Skeletal muscle cell (primary cell): ENCODE data around the gene ASAP2.
A peak's percentile ranks its signal among the peaks of the same experiment; 100 is the strongest.

Experiments used
- DNase-seq: peaks from one replicate; pipeline ENCODE4 v3.0.0-alpha.2; 2010; ENCODE audit warnings: low read depth
- H3K4me3 ChIP-seq: 2 replicates; pipeline ENCODE4 v1.5.1; 2011; ENCODE audit warnings: low read depth, mild to moderate bottlenecking, control low read depth, low read length, moderate library complexity

ASAP2 gene

DNA sequence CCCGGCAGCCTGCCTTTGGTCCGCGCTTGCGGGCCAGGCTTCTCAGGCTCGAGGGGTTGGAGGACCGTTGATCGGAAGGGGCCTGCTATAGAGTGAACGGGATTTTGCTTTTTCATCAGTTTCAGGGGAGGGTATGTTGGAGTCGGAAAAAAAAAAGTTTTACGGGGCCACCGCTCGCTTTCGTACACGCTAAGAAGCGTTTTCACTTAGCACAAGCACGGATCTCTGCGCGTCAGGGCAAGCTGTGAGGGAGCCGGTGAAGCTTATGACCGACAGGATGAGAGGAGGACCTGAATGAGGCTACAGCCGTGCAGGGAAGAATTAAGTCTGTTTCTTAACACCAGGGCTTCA is 217.3 kb downstream of the ASAP2 start:
- H3K4me3 ChIP-seq = peak overlapping the region; percentile 83
- no peak for DNase-seq

DNA sequence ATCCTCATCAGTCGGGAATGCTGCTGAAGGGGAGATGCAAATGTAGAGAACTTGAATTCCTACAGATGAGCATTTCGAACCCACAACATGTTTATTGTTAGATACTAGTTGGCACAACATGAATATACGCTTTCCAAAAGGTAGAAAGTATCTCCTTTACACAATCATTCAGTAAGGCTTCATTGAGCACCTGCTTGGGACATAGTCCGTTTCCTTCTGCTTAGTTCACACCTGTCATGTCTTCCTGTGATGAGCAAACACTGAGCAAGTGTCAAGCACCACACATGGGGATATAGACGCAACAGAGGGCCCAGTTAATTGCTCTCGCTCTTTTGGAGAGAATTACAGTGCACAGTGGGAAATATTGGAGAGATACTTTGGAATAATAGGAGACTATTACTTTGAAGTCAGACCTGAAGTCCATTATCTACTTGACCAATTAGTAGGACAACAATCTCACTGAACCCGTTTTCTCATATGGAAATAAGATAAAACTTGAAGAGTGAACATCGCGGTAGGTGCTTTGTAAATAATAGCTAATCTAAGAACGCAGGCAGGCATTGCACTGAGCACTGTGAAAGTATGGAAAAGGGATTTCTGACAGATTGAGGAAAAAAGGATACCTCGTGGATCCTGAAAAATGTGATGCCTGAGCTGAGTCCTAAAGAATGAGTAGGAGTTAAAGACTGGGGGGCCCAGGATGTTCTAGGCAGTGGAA is 218.0 kb downstream of the ASAP2 start:
- no peak for DNase-seq
- peak overlapping the region; percentile 83 for H3K4me3 ChIP-seq

DNA sequence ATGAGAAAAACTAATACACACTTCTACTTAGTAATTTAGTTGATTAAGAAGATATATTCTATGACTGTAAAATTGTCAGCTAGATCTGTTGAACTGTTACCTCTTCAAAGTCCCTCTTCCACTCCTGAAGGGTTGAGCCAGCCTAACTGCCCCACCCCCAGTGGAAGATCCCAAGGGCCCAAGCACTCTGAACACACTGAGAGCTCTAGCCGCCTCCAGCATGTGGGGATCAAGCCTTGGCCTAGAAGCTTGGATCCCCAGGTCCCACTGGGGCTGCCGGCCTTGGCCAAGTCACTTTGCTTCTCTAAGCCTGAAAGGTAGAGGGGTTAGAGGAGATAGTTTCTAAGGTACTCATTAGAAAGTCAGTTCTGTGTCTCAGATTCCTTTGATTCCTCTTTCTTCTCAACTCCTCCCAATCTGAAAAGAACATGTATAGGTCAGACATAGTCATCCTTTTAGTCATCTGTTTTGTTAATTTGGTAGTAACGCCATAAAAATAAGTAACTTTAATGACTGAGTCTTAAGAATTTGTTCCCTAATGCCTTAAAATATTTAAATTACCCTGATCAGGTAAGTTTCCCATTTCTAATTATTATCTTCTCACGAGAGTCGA is 222.5 kb downstream of the ASAP2 start:
- H3K4me3 ChIP-seq = no peak overlapping the region
- DNase-seq = no peak

DNA sequence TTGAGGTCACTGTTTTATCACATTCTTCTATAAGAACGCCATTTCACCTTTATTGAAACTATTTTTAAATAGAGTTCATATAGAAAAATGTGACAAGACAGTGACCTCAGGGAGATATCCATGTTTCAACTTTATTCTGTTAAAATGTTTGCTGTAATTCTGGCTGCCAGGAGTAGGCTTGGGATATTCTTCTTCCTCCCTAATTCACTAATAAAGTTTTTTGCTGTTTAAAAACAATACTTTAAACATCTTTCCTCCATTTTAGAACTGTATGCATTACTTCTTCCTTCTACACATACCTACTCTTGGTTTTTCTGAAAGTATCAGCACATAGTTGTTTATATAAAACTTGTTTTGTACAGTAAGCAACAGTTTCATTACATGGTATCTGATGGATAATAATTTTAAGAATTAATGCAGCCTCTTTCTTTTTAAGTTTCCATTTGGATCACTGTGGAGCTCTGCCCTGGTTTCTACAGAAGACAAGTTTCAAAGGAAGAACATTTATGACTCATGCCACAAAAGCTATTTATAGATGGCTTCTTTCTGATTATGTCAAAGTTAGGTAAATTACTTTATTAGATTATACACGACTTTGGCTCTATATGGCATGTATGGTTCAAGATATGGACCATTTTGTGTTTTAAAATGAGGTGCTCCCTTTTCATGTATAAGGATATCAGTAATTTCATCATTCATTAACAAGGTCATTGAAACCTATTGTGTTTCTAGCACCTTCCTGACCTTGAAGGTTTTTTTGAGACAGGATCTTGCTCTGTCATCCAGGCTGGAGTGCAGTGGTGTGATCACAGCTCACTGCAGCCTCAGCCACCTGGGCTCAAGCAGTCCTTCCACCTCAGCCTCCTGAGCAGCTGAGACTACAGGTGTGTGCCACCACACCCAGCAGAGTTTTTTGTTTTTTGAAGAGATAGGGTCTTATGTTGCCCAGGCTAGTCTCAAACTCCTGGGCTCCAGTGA is 224.0 kb downstream of the ASAP2 start:
- H3K4me3 ChIP-seq = no peak overlapping the region
- no peak for DNase-seq

DNA sequence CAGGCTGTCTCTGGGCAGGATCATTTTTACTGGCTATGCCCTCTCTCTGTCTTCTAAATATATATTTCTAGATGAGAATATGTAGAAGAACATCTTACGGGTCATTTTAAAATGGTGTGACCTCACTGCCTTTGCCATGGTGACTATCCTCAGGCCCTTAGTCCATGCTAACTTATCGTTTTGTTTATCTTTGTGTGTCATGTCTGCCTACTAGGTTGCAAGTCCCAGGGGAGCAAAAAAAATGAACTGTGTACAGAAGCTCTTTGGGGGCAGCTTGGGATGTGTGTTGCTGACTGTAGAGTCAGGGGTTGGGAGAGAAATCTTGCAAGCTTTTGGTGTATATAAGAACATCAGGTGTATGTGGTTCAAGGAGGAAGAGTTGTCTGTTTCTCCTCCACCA is 227.9 kb downstream of the ASAP2 start:
- no peak for DNase-seq
- H3K4me3 ChIP-seq = no peak overlapping the region

DNA sequence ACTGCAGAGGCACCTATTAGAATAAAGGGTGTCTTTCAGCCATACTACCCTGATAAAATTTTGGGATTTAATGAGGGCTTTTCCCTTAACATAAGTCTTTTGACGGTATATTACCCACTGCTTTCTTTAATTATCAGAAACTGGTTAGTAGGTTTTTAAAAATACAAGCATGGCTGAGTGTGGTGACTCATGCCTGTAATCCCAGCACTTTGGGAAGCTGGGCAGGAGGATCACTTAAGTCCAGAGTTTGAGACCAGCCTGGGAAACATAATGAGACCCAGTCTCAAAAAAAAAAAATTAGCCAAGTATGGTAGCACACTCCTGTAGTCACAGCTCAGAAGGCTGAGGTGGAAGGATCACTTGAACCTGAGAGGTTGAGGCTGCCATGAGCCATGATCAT is 232.9 kb downstream of the ASAP2 start:
- DNase-seq = no peak
- H3K4me3 ChIP-seq = no peak overlapping the region

DNA sequence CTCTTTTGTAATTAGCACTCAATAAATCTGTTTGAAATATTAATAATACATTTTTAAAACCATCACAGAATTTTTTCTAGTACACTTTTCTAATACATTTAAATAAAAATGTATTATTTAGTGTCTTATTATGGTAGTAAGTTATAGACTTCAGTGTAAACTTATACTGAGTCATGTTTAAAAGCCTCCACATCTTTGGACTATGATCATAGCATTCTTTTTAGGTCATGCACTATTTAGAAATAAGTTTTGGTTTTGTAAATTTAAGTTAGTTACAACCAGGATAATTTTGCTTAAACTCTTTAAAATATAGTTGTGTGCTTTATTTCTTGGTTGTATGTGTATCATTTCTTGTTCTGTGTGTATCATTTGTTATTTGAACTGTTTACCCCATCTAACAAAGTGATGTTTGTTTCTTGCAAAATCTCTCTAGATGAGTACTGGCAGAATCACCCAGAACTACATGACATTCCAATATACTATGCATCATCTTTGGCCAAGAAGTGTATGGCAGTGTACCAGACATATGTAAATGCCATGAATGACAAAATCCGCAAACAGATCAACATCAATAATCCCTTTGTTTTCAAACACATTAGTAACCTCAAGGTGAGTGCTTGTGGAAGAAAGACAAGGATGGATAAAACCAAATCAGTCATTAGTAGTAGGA is 233.6 kb downstream of the ASAP2 start:
- H3K4me3 ChIP-seq = no peak overlapping the region
- DNase-seq = peak; percentile 33

DNA sequence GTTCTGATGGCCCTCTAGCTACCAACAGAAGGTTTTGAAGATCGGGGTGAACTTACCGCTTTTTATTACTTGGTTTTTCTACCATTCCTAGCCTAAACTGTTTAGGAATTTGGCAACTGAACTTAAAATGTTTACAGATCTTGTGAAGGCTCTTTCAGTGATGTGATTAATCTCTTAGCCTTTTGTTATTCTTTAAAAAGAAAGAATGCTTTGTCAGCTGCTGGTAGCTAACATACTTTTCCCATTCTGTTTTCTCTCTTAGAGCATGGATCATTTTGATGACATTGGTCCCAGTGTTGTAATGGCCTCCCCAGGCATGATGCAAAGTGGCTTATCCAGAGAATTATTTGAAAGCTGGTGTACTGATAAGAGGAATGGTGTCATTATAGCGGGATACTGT is 234.9 kb downstream of the ASAP2 start:
- DNase-seq = no peak
- H3K4me3 ChIP-seq = no peak overlapping the region

DNA sequence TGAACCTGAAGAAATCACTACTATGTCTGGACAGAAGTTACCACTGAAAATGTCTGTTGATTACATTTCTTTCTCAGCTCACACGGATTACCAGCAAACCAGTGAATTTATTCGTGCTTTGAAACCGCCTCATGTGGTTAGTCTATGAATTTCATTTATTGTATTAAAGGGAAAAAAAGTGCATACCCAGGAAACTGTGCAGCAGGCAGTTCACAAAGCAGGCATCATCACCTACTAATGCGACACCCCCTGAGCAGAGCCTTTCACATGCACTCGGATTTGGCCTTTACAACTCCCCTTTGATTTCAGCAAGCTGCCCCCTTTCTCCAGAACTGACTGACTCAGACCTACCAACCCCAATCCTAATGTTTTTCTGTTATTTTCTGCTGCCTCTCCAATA is 236.9 kb downstream of the ASAP2 start:
- DNase-seq = no peak
- H3K4me3 ChIP-seq = no peak overlapping the region

DNA sequence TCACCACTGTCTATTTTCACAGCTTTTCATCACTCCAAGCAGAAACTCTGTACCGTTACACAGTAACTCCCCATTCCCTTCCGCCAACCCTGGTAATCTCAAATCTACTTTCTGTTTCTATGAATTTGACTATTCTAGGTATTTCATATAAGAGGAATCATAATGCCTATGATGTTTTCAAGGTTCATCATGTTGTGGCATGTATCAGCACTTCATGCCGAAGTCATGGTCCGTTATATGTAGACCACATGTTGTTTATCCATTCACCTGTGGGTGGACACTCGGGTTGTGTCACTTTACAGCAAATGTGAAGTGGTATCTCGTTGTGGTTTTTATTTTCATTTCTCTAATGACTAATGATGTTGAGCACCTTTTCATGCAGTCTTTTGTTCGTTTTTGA is 238.5 kb downstream of the ASAP2 start:
- DNase-seq = no peak
- no peak overlapping the region for H3K4me3 ChIP-seq

DNA sequence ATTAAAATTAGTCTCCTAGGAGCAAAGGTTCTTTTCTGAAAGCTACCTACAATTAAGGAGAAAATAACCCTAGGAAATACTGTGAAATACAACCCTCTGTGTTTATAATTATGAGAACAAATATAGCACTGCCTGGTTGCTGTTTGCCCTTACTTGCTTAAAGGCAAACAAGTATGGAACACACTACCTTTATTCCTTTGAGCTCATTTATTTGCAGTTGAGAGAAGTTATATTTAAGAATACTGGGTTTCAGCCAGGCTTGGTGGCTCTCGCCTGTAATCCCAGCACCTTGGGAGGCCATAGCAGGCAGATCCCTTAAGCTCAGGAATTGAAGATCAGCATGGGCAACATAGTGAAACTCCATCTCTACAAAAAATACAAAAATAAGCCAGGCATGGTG is 244.6 kb downstream of the ASAP2 start:
- no peak overlapping the region for H3K4me3 ChIP-seq
- no peak for DNase-seq
